ENCODE results near the gene RPL21.
"Not testable (repeated sequence)": the region's sequence is repeated elsewhere in the genome, so short reads cannot be mapped to it uniquely, and the experiment has no call there.

Gene RPL21

GRCh38 chr13:27211771-27212364 is 39.5 kb upstream of the RPL21 start:
- Histone ChIP-seq H3K9me3 (ENCODE audit: control insufficient read depth, insufficient read depth, low read depth, low read length) (no peaks in the 10 kb centered on the region), H3K4me3 (ENCODE audit: low read depth, low read length) (no peak overlapping the region), H3K27ac (ENCODE audit: extremely low read depth, low read depth, low read length) (no peak overlapping the region), H3K4me1 (ENCODE audit: control insufficient read depth, insufficient read depth, low read length) (no peaks in the 10 kb centered on the region), H3K36me3 (ENCODE audit: control insufficient read depth in 2 of 2, insufficient read depth in 1 of 2, low read length in 2 of 2) (no peaks in the 10 kb centered on the region)
- TF ChIP-seq YY2 (tag by site-specific recombination; IDR thresholded peaks at IDR 0.05) (no peak), TRIM28 (IDR thresholded peaks at IDR 0.05; ENCODE audit: borderline replicate concordance, low read length) (no peak), SETDB1 (IDR thresholded peaks at IDR 0.05; ENCODE audit: insufficient read length, low read length) (no peak), ZBTB49 (tag by site-specific recombination; IDR thresholded peaks at IDR 0.05; ENCODE audit: low read depth) (no peak), ZBTB10 (tag by site-specific recombination; IDR thresholded peaks at IDR 0.05) (no peak), ZNF239 (tag by site-specific recombination; IDR thresholded peaks at IDR 0.05) (no peak), ZNF112 (tag by site-specific recombination; IDR thresholded peaks at IDR 0.05) (no peak), ZXDB (tag by site-specific recombination; IDR thresholded peaks at IDR 0.05) (no peak)
- TF ChIP-seq, protein P1, sequence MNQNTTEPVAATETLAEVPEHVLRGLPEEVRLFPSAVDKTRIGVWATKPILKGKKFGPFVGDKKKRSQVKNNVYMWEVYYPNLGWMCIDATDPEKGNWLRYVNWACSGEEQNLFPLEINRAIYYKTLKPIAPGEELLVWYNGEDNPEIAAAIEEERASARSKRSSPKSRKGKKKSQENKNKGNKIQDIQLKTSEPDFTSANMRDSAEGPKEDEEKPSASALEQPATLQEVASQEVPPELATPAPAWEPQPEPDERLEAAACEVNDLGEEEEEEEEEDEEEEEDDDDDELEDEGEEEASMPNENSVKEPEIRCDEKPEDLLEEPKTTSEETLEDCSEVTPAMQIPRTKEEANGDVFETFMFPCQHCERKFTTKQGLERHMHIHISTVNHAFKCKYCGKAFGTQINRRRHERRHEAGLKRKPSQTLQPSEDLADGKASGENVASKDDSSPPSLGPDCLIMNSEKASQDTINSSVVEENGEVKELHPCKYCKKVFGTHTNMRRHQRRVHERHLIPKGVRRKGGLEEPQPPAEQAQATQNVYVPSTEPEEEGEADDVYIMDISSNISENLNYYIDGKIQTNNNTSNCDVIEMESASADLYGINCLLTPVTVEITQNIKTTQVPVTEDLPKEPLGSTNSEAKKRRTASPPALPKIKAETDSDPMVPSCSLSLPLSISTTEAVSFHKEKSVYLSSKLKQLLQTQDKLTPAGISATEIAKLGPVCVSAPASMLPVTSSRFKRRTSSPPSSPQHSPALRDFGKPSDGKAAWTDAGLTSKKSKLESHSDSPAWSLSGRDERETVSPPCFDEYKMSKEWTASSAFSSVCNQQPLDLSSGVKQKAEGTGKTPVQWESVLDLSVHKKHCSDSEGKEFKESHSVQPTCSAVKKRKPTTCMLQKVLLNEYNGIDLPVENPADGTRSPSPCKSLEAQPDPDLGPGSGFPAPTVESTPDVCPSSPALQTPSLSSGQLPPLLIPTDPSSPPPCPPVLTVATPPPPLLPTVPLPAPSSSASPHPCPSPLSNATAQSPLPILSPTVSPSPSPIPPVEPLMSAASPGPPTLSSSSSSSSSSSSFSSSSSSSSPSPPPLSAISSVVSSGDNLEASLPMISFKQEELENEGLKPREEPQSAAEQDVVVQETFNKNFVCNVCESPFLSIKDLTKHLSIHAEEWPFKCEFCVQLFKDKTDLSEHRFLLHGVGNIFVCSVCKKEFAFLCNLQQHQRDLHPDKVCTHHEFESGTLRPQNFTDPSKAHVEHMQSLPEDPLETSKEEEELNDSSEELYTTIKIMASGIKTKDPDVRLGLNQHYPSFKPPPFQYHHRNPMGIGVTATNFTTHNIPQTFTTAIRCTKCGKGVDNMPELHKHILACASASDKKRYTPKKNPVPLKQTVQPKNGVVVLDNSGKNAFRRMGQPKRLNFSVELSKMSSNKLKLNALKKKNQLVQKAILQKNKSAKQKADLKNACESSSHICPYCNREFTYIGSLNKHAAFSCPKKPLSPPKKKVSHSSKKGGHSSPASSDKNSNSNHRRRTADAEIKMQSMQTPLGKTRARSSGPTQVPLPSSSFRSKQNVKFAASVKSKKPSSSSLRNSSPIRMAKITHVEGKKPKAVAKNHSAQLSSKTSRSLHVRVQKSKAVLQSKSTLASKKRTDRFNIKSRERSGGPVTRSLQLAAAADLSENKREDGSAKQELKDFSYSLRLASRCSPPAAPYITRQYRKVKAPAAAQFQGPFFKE (tag by site-specific recombination; IDR thresholded peaks at IDR 0.05; ENCODE audit: borderline replicate concordance) = no peak
- TF ChIP-seq, protein P2, sequence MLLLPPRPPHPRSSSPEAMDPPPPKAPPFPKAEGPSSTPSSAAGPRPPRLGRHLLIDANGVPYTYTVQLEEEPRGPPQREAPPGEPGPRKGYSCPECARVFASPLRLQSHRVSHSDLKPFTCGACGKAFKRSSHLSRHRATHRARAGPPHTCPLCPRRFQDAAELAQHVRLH (tag by site-specific recombination; IDR thresholded peaks at IDR 0.05) = no peak
- CTCF ChIA-PET = no interaction called here
- POLR2A ChIA-PET = interaction anchor here (1.2 kb wide), 1 partner anchor 59 kb away, joined by 3 read pairs; the partner anchor contains the start of gene RASL11A

DNA sequence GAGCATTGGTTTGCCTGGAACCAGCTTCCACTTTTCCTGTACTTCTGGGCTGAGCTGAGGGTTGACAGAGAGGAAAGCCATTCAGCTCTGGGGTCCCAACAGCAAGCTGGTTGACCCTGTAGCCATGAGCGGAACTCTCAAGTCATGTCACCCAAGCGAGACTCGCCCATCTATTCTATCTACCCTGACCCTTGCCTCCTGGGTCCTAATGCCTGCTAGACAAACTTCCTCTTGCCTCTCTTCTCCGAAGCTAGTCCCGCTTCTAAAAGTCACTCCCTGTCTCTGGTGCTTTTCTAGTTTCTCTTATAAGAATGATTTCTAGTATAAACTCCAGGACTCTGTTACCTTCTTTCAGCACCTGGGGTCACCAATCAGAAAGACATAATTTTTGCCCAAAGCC is 38.0 kb upstream of the RPL21 start:
- H3K27ac ChIP-seq (ENCODE audit: extremely low read depth, low read depth, low read length); H3K36me3 ChIP-seq (ENCODE audit: control insufficient read depth in 2 of 2, insufficient read depth in 1 of 2, low read length in 2 of 2); POLR2A ChIA-PET; H3K4me1 ChIP-seq (ENCODE audit: control insufficient read depth, insufficient read depth, low read length); H3K9me3 ChIP-seq (ENCODE audit: control insufficient read depth, insufficient read depth, low read depth, low read length); H3K4me3 ChIP-seq (ENCODE audit: low read depth, low read length): not testable (repeated sequence)
- CTCF ChIA-PET = interaction anchor here (0.7 kb wide), 1 partner anchor 135 kb away, joined by 3 read pairs; no protein-coding TSS in a partner anchor

DNA sequence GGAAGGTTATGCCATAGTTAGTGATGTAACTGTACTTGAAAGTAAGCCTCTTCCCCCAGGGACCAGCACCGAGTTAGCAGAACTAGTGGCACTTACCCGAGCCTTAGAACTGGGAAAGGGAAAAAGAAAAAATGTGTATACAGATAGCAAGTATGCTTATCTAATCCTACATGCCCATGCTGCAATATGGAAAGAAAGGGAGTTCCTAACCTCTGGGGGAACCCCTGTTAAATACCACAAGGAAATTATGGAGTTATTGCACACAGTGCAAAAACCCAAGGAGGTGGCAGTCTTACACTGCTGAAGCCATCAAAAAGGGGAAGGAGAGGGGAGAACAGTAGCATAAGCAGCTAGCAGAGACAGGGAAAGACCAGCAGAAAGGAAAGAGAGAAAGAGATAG is 33.6 kb upstream of the RPL21 start:
- H3K4me3 ChIP-seq (ENCODE audit: low read depth, low read length); POLR2A ChIA-PET; H3K36me3 ChIP-seq (ENCODE audit: control insufficient read depth in 2 of 2, insufficient read depth in 1 of 2, low read length in 2 of 2); CTCF ChIA-PET; H3K9me3 ChIP-seq (ENCODE audit: control insufficient read depth, insufficient read depth, low read depth, low read length); H3K27ac ChIP-seq (ENCODE audit: extremely low read depth, low read depth, low read length); H3K4me1 ChIP-seq (ENCODE audit: control insufficient read depth, insufficient read depth, low read length): not testable (repeated sequence)

DNA sequence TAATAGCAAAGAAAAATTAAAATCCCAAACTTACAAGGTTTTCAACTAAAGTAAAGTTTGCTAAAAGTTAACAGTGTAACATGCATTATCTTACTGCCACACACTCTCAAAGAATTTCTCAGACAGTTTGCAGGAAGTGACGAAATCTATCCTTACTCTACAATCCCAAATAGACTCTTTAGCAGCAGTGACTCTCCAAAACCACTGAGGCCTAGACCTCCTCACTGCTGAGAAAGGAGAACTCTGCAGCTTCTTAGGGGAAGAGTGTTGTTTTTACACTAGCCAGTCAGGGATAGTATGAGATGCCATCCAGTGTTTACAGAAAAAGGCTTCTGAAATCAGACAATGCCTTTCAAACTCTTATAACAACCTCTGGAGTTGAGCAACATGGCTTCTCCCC is 32.5 kb upstream of the RPL21 start:
- H3K27ac ChIP-seq (ENCODE audit: extremely low read depth, low read depth, low read length); H3K9me3 ChIP-seq (ENCODE audit: control insufficient read depth, insufficient read depth, low read depth, low read length); H3K36me3 ChIP-seq (ENCODE audit: control insufficient read depth in 2 of 2, insufficient read depth in 1 of 2, low read length in 2 of 2); H3K4me3 ChIP-seq (ENCODE audit: low read depth, low read length); H3K4me1 ChIP-seq (ENCODE audit: control insufficient read depth, insufficient read depth, low read length); POLR2A ChIA-PET; CTCF ChIA-PET: not testable (repeated sequence)
